Measurements from ENCODE around the gene ATOX1.
A peak's percentile ranks its signal among the peaks of the same experiment; 100 is the strongest.

DNA sequence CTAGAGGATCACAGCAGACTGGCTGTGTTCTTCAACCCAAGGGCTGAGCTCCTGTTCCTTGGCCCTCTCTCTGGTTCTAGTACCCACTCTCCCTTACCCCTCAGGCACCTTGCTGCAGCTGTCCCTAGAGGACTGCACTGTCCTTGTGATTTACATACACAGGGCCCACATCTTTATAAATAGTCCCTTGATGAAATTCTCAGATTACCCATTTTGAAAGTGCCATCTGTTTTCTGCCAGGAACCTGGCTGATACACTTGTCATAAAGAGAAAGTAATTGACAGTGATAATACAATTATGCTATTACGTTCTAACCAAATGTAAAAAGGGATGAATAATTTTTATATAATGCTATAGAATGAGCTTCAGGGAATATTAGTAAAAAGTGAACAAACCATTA, 55.2 kb downstream of the ATOX1 start:
- peak; percentile 89 for TF ChIP-seq GATA2 (IDR thresholded peaks at IDR 0.05; ENCODE audit: low read depth, low read length)
- peak; percentile 84 for TF ChIP-seq GATA3 (IDR thresholded peaks at IDR 0.05; ENCODE audit: low read depth, low read length)

Measured in SH-SY5Y (cell line).